NCI-H748 (cell line): Measurements from ENCODE around the gene NEUROG3.
A peak's percentile ranks its signal among the peaks of the same experiment; 100 is the strongest.

Experiments used
- DNase-seq: peaks from one replicate; lab custom pipeline; 2025; ENCODE audit not compliant: unreplicated experiment; lab: John Stamatoyannopoulos, UW

Gene NEUROG3, protein sequence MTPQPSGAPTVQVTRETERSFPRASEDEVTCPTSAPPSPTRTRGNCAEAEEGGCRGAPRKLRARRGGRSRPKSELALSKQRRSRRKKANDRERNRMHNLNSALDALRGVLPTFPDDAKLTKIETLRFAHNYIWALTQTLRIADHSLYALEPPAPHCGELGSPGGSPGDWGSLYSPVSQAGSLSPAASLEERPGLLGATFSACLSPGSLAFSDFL

DNA sequence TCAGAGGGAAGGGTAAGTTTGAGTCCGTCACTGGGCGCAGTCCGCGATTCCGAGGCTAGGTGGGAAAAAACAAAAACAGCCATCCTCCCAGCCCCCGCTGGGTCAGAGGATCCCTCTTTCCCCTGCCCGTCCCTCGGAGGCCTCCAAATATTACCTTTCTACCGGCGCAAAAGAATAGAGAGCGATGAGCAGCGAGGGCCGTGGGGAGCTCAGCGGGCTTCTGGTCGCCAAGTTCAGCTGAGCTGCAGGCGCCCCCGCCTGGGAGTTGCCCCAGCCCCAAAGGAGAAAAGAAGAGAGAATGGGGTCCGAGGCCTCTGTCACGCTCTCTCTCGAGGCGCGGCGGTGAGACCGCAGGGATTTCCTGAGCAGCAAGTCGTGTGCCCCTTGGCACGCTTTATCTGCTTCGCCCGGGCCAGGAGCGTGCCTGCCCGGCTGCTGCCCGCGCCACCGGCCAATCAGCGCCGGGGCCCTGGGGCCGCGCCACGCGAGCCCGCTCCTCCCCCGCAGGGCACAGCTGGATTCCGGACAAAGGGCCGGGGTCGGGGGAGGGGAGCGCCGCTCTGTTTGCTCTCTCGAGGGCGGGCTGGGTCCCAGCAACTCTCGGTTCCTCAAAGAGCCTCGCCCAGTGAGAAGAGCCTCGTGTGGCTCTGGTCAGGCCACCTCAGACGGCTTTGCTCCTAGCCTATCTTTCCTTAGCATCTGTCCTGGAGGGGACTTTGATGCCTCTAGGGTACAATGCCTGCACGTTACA is at the start of gene NEUROG3:
TSS of gene NEUROG3 (minus strand) at position 367 of the 751 bp plus-strand sequence. CDS start 379 bp downstream, outside the sequence.
- peak; percentile 78 for DNase-seq

DNA sequence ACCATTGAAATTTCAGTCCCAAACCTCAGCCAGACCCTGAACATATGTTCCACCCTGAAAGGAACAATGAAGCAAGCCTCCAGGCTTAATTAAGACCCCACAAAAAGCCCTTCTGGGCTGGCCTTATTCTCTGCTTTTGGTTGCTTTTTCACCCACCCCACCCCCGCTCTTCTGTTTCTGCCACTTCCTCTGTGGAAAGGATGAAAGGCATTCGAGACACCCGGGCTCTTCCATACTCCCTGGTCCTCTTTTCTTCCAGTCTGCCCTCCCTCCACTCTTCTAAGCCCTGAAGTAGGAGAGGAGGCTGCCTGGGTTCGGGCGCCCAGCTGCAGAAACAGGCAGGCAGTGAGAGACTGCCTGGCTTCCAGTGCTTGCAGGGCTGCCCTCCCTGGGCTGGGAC is 47.4 kb upstream of the NEUROG3 start:
- DNase-seq: no peak

DNA sequence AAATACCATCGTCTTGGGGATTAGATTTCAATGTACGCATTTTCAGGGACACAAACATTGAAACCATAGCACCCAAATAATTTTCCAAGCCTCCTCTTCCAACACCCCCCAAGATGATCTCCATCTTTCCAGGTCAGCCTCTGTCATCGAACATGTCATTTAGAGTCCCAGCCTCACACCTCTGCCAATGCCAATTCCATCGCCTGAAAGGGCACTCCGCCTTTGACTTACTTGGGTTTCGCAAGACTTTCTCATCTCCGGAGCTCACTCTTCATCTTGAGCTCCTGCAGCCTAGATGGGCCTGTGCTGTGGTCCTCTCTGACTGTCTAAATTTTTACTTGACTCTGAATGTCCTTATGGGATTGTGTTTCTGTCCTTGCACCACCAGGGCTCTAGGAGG is 46.4 kb upstream of the NEUROG3 start:
- DNase-seq: no peak

DNA sequence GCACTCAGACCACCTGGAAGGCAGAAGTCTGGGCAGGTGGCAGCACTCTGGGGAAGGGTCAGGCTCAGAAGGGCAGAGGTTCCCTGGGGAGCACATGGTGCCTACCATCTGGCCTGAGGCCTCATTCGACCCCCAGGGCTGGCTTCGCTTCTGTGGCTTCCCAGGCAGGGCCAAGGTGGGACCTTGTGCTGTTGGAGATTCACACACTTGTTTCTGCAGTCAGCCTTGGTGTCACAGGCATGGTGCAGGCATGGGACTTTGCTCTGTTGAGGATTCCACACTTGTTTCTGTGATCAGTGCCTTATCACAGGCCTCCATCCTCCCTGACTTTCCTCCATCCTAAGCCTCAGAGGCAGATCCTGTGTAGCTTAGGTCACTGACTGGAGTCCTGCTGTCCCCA is 45.5 kb upstream of the NEUROG3 start:
- DNase-seq: no peak

DNA sequence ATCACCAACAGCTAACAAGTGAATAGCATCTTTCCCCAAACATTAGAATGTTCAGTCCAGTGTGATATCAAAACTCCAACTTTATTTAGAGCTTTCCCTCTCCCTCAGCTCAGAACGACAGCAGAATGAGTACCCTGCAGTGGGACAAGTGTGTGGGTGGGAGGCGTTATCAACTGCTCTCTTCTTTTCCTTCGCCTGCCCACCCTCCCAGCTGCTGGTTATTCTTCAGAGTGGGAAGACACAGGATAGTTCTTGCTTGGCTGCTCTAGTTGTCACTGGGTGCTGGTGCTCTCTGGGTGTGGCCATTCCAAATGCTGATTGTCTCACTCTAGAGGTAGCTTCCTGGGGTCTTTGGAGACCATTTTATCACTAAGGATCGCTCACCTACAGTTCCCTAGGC is 43.1 kb upstream of the NEUROG3 start:
- no peak for DNase-seq

DNA sequence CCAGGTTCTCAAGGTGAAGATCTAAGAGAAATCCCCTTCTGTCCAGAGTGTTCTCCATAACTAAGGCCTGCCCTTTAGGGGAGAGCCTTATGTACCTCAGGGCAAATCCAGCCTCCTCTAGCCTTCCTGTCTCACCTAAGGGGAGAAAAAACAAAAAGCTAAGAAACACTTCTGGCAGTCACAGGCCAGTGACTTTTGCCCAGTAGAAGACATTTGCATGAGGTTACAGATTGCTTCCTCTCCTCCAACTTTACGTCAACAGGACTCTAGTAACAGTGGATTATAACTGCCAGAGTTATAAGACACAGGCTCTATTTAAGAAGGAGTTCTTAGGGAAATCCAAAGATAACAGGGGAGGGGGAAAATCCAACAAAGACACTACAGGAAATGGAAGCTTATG is 40.9 kb upstream of the NEUROG3 start:
- DNase-seq: no peak

DNA sequence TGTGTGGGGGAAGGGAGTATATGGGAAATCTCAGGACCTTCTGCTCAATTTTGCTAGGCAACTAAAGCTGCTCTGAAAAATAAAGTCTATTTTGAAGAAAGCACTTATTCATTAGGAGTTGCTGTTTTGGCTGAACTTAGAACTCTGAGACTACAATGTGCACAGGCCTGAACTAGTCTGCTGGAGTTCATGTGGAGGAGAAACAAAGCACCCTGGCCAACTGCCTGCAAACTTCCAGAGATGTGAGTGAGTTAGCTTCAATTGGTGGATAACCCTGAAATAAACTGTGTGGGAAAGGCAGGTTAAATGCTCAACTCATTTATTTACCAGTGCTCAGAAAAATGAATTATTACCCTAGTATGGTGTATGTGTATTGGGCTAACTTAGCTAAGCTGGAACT is 39.5 kb upstream of the NEUROG3 start:
- no peak for DNase-seq

DNA sequence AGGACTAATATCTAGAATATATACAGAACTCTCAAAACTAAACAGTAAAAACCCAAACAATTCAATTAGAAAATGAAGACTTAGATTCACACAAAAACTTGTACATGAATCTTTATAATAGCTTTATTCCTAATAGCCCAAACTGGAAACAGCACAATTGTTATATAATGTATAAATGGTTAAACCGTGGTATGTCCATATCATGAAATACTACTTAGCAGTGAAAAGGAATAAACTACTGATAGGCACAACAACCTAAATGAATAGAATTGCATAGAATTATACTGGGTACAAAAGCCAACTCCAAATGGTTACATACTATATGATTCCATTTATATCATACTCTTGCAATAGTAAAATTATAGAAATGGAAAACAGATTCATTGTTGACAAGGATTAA is 35.9 kb upstream of the NEUROG3 start:
- no peak for DNase-seq

DNA sequence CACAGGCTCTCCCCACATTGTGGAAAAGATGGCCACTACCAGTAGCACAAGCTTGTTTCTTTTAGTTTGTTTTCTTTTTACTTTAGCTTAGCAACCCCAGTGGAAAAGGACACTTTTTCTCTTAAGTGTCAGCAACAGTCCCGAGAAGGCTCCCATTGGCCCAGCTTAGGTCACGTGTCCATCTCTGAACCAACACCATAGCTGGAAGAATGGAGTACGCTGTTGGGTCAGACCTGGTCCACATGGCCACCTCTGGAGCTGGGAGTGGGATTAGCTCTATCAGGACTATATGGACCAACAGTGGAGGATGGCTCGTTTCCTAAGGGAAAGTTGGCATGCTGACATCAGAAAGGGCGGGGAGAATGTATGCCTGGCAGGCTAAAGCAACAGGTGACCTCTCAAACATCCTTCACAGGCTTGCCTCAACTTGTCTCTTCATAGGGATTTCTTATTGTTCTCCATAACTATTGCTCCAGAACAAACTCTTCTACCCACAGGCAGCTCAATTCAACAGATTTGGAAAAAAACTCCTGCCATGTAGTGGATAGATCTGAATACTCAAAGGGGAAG is 27.6 kb upstream of the NEUROG3 start:
- no peak for DNase-seq

DNA sequence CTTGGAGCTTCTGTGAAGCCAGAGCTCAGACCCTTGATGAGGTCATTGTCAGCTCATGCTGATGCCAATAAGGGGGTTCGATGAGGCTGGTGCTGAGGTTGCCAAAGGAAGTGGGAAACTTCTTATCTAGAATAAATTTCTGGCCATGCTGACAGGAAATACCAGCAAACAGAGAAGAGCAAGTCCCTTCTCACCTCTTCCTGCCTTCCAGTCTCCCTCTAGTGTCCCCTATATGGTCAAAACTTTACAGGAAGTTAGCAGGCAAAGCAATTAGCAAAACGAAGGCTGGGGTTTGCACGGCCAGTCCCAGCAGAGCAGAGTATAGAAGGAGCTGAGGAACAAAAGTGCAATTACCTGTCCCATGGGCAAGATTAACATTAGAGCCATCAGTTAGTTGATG is 15.1 kb upstream of the NEUROG3 start:
- DNase-seq: no peak

DNA sequence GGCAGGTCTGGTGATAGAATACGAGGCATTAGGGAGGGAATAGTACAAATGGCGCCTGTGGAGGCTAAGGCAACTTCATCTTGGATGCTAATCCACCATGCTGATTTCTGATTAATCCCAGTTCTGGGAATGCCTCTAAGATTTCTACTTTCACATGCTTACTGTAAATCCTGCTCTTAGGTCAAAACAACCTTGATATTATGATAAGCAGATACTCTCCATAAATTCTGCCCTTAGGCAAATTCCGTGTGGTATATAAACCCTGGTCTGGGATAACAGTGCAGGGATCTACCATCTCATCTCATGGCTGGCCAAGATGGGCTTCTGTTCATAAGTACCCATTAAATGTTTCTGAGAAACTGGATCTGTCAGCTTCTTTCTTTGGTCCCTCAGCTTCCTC is 11.4 kb upstream of the NEUROG3 start:
- no peak for DNase-seq

DNA sequence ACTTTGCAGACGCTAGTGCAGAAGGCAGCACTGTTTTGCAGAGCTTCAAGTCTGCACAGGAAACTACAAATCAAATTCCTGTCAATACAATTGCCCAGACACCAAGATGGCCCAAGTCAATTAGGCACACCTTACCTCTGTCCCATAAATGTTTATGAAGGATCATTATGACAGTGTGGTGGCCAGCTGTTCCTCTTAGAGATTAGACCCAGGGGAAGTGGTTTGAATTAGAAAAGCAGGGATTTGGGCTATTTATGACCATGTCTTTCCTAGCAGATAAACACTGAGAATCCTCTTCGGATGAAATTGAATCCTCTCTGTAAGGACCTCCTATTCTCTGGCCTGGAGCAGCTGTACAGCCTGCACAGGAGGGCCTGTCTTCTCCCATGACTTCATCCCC is 9.9 kb upstream of the NEUROG3 start:
- DNase-seq: peak; percentile 59

DNA sequence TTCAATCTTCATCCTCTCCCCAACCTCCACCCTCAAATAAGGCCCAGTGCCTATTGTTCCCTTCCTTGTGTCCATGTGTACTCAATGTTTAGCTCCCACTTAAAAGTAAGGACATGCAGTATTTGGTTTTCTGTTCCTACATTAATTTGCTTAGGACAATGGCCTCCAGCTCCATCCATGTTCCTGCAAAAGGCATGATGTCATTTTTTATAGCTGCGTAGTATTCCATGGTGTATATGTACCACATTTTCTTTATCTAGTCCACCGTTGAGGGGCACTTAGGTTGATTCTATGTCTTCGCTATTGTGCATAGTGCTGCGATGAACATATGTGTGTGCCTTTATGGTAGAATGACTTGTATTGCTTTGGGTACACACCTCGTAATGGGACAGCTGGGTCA is 7.2 kb upstream of the NEUROG3 start:
- DNase-seq: no peak

DNA sequence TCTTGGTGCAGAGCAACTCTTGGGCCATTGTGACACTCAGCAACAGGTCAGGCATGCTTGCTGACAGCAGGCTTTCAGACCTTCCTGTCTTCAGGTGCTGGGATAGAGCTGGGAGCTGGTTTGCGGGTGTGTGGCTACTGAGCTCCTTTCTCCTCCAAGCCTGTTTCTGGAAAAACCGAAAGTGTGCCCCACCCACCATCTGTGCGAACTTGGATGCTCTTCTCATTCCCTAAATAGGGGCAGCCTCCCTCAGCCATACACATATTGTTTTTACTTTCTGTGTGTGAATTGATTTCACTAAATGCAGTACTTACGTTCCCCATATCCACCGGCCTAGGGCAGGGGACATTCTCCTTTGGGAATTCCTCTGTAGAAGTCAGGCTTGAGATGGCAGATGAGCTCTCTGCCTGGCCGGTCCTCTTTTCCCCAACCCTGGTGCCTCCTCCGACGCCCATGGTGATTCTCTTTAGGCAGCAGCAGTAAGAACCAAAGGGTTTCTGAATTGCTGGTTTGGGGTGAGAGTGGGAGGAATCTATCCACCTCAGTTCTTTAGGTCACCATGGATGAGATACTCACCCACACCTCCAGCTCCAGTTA is 6.3 kb upstream of the NEUROG3 start:
- DNase-seq: no peak

DNA sequence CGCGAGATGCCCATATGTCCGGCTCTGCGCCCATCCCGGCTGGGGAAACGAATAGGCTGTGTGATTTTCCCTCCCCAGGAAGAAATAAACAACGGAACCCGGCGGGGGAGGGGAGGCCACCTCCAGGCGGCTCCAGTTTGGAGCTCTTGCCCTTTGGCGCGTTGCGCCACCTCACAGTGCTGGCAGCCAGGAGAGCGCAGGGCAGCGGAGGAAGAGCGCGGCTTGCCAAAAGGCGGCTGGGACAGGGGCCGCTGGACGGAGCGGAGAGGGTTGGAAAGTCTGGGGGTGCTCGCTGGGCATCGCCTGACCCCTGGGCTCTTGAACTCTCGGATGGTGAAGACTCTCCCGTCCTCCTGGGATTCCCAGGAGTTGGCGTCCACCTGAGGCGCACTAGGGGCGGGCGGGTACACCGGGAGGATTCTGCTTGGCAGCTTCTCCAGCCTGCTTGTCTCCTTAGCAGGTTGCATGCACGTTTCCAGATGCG is 5.3 kb upstream of the NEUROG3 start:
- peak; percentile 72 for DNase-seq

DNA sequence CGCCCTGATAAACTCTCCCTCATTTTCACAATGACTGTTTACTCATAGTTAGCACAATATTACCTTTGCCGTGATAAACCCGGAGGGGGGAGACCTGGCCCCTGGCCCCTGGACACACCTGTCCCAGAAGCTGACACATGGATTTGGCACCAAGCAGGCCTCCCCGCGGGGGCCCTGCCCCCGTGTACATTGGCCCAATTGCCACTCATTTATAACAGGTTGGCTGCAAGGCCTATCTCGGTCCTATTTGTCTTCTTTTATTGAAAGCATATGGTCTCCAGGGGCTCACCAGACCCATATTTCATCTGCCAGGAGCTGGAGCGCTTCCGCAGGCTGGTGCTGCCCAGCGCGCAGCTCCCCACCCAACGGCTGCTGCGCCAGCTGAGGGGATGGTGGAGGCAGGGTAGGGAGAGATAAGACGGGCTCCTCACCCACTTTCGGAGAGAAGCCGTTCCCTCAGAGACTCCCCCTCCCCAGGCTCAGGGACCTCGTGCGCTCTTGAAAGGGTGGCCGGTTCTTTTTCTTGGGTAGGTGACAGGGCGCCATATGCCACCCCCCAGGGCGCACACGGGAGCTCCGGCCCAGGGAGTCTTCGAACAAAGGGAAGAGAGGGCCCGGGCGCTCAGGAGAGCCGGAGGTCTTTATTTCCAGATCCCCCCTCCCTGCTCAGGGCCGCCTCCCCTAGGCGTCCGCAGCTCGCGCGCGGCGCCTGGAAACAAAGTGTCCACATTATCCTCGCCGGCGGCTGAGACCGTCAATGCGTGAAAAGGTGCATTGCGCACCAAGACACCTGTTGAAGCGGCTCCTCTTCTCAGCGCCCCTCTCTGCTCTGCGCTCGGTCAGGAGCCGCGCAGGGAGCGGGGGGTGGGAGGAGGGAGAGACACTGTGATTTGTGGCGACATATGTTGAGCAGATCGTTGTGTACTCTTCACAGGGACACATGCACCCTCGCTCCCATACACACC is 4.3 kb upstream of the NEUROG3 start:
- DNase-seq: peak; percentile 97

DNA sequence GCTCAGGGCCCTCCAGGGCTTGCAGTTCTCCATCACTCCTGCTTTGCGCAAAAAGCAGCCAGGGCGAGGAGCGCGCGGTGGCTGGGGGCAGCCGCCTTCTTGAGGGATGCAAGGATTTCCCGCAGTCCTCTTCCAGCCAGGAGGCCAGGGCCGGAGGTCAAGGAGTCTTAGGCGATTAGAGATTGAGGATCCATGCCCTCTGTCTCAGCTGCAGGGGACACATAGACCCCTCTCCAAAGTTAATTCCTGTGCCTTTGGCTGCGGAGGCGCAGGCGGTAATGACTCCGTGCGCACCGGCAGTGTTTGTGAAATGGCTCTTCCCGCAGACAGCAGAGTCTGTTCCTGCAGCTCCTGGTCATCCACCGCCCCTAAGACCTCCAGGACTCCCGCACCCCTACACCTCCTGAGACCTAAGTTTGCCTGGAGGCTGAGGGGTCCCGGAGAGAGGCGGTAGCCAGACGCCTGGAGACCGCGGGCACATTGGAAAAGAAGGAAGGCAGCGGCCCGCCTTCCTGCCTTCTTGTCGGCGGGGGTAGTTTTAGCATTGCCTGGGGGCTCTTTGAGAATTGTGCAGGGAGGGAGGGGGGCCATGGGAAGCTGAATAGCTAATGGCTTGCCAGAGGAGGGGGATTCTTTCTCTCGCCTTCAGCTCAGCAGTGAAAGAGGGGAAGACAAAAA is 3.3 kb upstream of the NEUROG3 start:
- DNase-seq: no peak

DNA sequence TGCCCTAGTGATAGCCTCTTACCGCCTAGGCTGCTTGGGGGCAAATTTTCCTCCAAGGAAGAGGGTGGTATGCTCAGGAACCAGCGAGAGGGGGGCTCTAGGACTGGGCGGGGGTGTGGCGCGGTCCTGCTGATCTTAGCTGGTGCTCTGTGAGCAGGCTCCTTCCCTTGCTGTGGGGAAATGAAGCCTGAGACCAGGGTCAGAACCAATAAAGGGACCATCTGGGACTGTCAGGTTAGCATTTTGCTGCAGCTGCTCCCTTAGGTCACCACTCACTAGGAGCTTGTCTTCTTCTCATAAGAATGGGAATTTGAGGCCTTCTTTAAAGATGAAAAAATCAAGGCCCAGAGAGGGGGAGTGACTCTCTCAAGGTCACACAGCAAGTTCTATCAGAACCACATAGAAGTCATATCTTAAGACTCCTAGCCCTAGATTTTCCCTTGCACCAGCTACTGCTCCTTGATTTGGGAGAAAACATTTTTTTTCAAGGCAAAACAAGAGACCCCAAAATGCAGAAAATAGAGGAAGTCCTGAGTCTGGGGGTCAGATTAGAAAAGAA is 2.0 kb upstream of the NEUROG3 start:
- DNase-seq: no peak

DNA sequence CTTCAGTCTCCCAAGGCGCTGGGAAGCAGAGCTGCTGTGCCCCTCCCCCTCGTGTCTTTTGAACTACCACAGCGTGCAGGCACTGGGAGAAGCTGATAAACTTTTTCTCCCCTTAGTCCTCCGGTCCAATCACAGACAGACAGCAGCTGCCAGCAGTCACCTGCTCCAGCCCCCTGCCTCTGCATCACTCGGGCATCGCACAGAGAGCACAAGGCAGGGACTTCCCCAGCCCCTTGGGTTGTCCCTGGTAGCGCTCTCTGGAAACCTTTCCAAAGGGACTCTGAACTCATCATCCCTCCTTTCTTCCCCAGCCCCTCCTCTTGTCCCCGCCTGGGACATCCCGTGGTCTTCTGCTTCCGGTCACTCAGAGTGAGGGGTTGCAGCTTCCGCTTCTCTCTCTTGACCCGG is 1.4 kb upstream of the NEUROG3 start:
- DNase-seq: peak; percentile 24
